GM23338 (cell line): ENCODE measurements around the gene PDGFRB. TPM values are rescaled to one million over a fixed set of nuclear protein-coding genes. Genes with fewer than 3 reads are reported as not detected.

Experiments used
- ATAC-seq: fragments of 200-7000 bp; cut with Tn5 transposase; 3 replicates; pipeline ENCODE4 v1.9.1; 2020
- DNase-seq: peaks from one replicate; pipeline ENCODE4 v3.0.0-alpha.2; 2015; ENCODE audit warnings: low spot score
- H2AFZ ChIP-seq: fragments of 200-600 bp; sonication (generic); 2 replicates; pipeline ENCODE4 v1.8.0; 2016; ENCODE audit warnings: antibody characterized with exemption, mild to moderate bottlenecking, moderate library complexity
- H3F3A ChIP-seq: fragments of 200-600 bp; sonication (generic); replicated peaks from 2 replicates; pipeline ENCODE4 v1.8.0; 2017; ENCODE audit warnings: antibody characterized with exemption, mixed run types, low read depth
- H3K27ac ChIP-seq: fragments of 200-600 bp; sonication (generic); 2 replicates; pipeline ENCODE4 v1.6.1; 2016; ENCODE audit warnings: low read depth
- H3K27me3 ChIP-seq: fragments of 200-600 bp; sonication (generic); 2 replicates; pipeline ENCODE4 v1.8.0; 2016; ENCODE audit warnings: mild to moderate bottlenecking, mixed run types, moderate library complexity; ENCODE audit not compliant: insufficient read depth
- H3K36me3 ChIP-seq: fragments of 200-600 bp; sonication (generic); 2 replicates; pipeline ENCODE4 v1.8.0; 2016; ENCODE audit warnings: mild to moderate bottlenecking; ENCODE audit not compliant: insufficient read depth
- H3K4me1 ChIP-seq: fragments of 200-600 bp; sonication (generic); 2 replicates; pipeline ENCODE4 v1.8.0; 2016; ENCODE audit warnings: mild to moderate bottlenecking, moderate library complexity; ENCODE audit not compliant: insufficient read depth
- H3K4me2 ChIP-seq: fragments of 200-600 bp; sonication (generic); 2 replicates; pipeline ENCODE4 v1.7.1; 2017; ENCODE audit warnings: mixed run types
- H3K4me3 ChIP-seq: fragments of 200-600 bp; sonication (generic); 2 replicates; pipeline ENCODE4 v1.6.1; 2016; ENCODE audit warnings: mixed run types
- H3K79me2 ChIP-seq: fragments of 200-600 bp; sonication (generic); replicated peaks from 2 replicates; pipeline ENCODE4 v1.8.0; 2017; ENCODE audit warnings: mild to moderate bottlenecking; ENCODE audit not compliant: insufficient read depth
- H3K9me2 ChIP-seq: fragments of 200-600 bp; sonication (generic); 2 replicates; pipeline ENCODE4 v1.8.0; 2017; ENCODE audit not compliant: insufficient read depth
- H4K20me1 ChIP-seq: fragments of 200-600 bp; sonication (generic); replicated peaks from 2 replicates; pipeline ENCODE4 v1.8.0; 2017; ENCODE audit warnings: mild to moderate bottlenecking; ENCODE audit not compliant: insufficient read depth
- H3K27ac Mint-ChIP-seq: 2 replicates; pipeline ENCODE4 v1.8.0; 2020; ENCODE audit warnings: inconsistent platforms, mild to moderate bottlenecking, moderate library complexity, mixed read lengths
- H3K27me3 Mint-ChIP-seq: 3 replicates; pipeline ENCODE4 v1.8.0; 2022; ENCODE audit warnings: low read depth, mild to moderate bottlenecking, moderate library complexity, mixed read lengths, inconsistent platforms; ENCODE audit not compliant: insufficient read depth, poor library complexity
- H3K36me3 Mint-ChIP-seq: 3 replicates; pipeline ENCODE4 v1.8.0; 2021; ENCODE audit warnings: low read depth, mild to moderate bottlenecking, inconsistent platforms, moderate library complexity, mixed read lengths
- H3K4me1 Mint-ChIP-seq: 3 replicates; pipeline ENCODE4 v1.8.0; 2020; ENCODE audit warnings: mild to moderate bottlenecking, inconsistent platforms, mixed read lengths
- H3K4me3 Mint-ChIP-seq: 3 replicates; pipeline ENCODE4 v1.8.0; 2021; ENCODE audit warnings: moderate library complexity, mild to moderate bottlenecking, inconsistent platforms, mixed read lengths
- H3K9me3 Mint-ChIP-seq: 3 replicates; pipeline ENCODE4 v1.8.0; 2020; ENCODE audit warnings: moderate library complexity, mild to moderate bottlenecking, inconsistent platforms, mixed read lengths
- CREB1 ChIP-seq: fragments of 250-450 bp; sonication (Bioruptor Pico); IDR thresholded peaks from 2 replicates; pipeline ENCODE4 v1.5.0; 2020; ENCODE audit warnings: low read depth, mild to moderate bottlenecking, moderate library complexity
- POLR2AphosphoS5 ChIP-seq: IDR thresholded peaks from 2 replicates; pipeline ENCODE4 v1.6.1; 2016; ENCODE audit warnings: antibody characterized with exemption, low read depth
- ZNF114 ChIP-seq: fragments of 250-450 bp; sonication (Bioruptor Pico); IDR thresholded peaks from 2 replicates; pipeline ENCODE4 v1.5.0; 2020; ENCODE audit warnings: mild to moderate bottlenecking, moderate library complexity
- ZNF331 ChIP-seq: fragments of 250-450 bp; sonication (Bioruptor Pico); IDR thresholded peaks from 2 replicates; pipeline ENCODE4 v1.5.0; 2020; ENCODE audit warnings: low read depth, mild to moderate bottlenecking, moderate library complexity
- polyA plus RNA-seq: library from polyadenylated mRNA; unstranded; fragments of >200 nt; fragmentation: Nextera tagmentation; extraction: Ambion mirVana; gene quantifications from 2 replicates; pipeline ENCODE4 v1.2.1, GENCODE V29; 2016
- total RNA-seq: library from RNA; depleted of rRNA; stranded (reverse); fragments of >200 nt; shearing (Covaris generic); gene quantifications from 2 replicates; pipeline ENCODE4 v1.2.3, GENCODE V29; 2014
- TF ChIP-seq, protein P1 (sequence below): fragments of 250-450 bp; sonication (Bioruptor Pico); IDR thresholded peaks from 2 replicates; pipeline ENCODE4 v1.5.0; 2020; ENCODE audit warnings: mild to moderate bottlenecking, moderate library complexity
- TF ChIP-seq, protein P2 (sequence below), 2 experiments: fragments of 200-600 bp in 1 of 2; sonication (generic) in 1 of 2; conservative IDR thresholded peaks; 2 replicates each; pipeline versions ENCODE4 v1.5.1 to v1.6.1; 2016 to 2017; ENCODE audit warnings: antibody characterized with exemption in 2 of 2, low read depth in 2 of 2, mild to moderate bottlenecking in 2 of 2, moderate library complexity in 1 of 2
- TF ChIP-seq, protein P3 (sequence below): IDR thresholded peaks from 2 replicates; pipeline ENCODE4 v1.6.1; 2016; ENCODE audit warnings: antibody characterized with exemption

The PDGFRB gene
- total and polyA plus RNA-seq, 2 experiments from 2014 or later = 4.5 to 11.3 TPM

GRCh38 chr5:150190987-150191386, 35.3 kb upstream of the PDGFRB start (continued):
- TF ChIP-seq, protein P1, sequence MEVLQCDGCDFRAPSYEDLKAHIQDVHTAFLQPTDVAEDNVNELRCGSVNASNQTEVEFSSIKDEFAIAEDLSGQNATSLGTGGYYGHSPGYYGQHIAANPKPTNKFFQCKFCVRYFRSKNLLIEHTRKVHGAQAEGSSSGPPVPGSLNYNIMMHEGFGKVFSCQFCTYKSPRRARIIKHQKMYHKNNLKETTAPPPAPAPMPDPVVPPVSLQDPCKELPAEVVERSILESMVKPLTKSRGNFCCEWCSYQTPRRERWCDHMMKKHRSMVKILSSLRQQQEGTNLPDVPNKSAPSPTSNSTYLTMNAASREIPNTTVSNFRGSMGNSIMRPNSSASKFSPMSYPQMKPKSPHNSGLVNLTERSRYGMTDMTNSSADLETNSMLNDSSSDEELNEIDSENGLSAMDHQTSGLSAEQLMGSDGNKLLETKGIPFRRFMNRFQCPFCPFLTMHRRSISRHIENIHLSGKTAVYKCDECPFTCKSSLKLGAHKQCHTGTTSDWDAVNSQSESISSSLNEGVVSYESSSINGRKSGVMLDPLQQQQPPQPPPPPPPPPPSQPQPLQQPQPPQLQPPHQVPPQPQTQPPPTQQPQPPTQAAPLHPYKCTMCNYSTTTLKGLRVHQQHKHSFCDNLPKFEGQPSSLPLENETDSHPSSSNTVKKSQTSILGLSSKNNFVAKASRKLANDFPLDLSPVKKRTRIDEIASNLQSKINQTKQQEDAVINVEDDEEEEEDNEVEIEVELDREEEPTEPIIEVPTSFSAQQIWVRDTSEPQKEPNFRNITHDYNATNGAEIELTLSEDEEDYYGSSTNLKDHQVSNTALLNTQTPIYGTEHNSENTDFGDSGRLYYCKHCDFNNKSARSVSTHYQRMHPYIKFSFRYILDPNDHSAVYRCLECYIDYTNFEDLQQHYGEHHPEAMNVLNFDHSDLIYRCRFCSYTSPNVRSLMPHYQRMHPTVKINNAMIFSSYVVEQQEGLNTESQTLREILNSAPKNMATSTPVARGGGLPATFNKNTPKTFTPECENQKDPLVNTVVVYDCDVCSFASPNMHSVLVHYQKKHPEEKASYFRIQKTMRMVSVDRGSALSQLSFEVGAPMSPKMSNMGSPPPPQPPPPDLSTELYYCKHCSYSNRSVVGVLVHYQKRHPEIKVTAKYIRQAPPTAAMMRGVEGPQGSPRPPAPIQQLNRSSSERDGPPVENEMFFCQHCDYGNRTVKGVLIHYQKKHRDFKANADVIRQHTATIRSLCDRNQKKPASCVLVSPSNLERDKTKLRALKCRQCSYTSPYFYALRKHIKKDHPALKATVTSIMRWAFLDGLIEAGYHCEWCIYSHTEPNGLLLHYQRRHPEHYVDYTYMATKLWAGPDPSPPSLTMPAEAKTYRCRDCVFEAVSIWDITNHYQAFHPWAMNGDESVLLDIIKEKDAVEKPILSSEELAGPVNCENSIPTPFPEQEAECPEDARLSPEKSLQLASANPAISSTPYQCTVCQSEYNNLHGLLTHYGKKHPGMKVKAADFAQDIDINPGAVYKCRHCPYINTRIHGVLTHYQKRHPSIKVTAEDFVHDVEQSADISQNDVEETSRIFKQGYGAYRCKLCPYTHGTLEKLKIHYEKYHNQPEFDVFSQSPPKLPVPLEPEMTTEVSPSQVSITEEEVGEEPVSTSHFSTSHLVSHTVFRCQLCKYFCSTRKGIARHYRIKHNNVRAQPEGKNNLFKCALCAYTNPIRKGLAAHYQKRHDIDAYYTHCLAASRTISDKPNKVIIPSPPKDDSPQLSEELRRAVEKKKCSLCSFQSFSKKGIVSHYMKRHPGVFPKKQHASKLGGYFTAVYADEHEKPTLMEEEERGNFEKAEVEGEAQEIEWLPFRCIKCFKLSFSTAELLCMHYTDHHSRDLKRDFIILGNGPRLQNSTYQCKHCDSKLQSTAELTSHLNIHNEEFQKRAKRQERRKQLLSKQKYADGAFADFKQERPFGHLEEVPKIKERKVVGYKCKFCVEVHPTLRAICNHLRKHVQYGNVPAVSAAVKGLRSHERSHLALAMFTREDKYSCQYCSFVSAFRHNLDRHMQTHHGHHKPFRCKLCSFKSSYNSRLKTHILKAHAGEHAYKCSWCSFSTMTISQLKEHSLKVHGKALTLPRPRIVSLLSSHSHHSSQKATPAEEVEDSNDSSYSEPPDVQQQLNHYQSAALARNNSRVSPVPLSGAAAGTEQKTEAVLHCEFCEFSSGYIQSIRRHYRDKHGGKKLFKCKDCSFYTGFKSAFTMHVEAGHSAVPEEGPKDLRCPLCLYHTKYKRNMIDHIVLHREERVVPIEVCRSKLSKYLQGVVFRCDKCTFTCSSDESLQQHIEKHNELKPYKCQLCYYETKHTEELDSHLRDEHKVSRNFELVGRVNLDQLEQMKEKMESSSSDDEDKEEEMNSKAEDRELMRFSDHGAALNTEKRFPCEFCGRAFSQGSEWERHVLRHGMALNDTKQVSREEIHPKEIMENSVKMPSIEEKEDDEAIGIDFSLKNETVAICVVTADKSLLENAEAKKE (CRISPR knock-in tag) = no peak

GRCh38 chr5:150190503-150190979, 34.9 kb upstream of the PDGFRB start:
- Histone ChIP-seq H3K4me3 (peak overlapping the region; percentile 72), H3F3A (no peaks in the 10 kb centered on the region), H3K36me3 (no peaks in the 10 kb centered on the region), H3K9me2 (no peaks in the 10 kb centered on the region), H3K4me2 (peak overlapping the region; percentile 88), H4K20me1 (no peaks in the 10 kb centered on the region), H3K27me3 (peaks cover 63% of the 10 kb centered on the region), H2AFZ (peak overlapping the region; percentile 96), H3K79me2 (no peaks in the 10 kb centered on the region), H3K4me1 (peaks cover 5% of the 10 kb centered on the region), H3K27ac (no peak overlapping the region)
- ATAC-seq (peak; percentile 33), DNase-seq (peak; percentile 43)
- peaks cover 19% of the 10 kb centered on the region for H3K4me1 Mint-ChIP-seq
- no peaks in the 10 kb centered on the region for H3K36me3 Mint-ChIP-seq
- peaks cover 73% of the 10 kb centered on the region for H3K27me3 Mint-ChIP-seq
- no peaks in the 10 kb centered on the region for H3K9me3 Mint-ChIP-seq
- peak overlapping the region; percentile 54; the same call in 2 of the 3 replicates for H3K4me3 Mint-ChIP-seq
- H3K27ac Mint-ChIP-seq = no peak overlapping the region
- TF ChIP-seq CREB1 (no peak), ZNF114 (no peak), POLR2AphosphoS5 (no peak), ZNF331 (no peak)
- TF ChIP-seq, protein P2, sequence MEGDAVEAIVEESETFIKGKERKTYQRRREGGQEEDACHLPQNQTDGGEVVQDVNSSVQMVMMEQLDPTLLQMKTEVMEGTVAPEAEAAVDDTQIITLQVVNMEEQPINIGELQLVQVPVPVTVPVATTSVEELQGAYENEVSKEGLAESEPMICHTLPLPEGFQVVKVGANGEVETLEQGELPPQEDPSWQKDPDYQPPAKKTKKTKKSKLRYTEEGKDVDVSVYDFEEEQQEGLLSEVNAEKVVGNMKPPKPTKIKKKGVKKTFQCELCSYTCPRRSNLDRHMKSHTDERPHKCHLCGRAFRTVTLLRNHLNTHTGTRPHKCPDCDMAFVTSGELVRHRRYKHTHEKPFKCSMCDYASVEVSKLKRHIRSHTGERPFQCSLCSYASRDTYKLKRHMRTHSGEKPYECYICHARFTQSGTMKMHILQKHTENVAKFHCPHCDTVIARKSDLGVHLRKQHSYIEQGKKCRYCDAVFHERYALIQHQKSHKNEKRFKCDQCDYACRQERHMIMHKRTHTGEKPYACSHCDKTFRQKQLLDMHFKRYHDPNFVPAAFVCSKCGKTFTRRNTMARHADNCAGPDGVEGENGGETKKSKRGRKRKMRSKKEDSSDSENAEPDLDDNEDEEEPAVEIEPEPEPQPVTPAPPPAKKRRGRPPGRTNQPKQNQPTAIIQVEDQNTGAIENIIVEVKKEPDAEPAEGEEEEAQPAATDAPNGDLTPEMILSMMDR (conservative IDR thresholded peaks at IDR 0.05; ENCODE audit: low read depth in 2 of 2) = no peak
- TF ChIP-seq, protein P3, sequence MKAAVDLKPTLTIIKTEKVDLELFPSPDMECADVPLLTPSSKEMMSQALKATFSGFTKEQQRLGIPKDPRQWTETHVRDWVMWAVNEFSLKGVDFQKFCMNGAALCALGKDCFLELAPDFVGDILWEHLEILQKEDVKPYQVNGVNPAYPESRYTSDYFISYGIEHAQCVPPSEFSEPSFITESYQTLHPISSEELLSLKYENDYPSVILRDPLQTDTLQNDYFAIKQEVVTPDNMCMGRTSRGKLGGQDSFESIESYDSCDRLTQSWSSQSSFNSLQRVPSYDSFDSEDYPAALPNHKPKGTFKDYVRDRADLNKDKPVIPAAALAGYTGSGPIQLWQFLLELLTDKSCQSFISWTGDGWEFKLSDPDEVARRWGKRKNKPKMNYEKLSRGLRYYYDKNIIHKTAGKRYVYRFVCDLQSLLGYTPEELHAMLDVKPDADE = no peak
